IPS DF 4.7 (cell line): Measurements from ENCODE around the gene RARA.
"Not testable (repeated sequence)": the region's sequence is repeated elsewhere in the genome, so short reads cannot be mapped to it uniquely, and the experiment has no call there.

Source experiments
- DNase-seq: peaks from one replicate; pipeline ENCODE4 v3.0.0-alpha.2; 2013; ENCODE audit warnings: low spot score; ENCODE audit errors: extremely low read depth

RARA gene

GRCh38 chr17:40374821-40375498, 66.0 kb downstream of the RARA start:
- no peak for DNase-seq

GRCh38 chr17:40375786-40376185, 66.8 kb downstream of the RARA start:
- not testable (repeated sequence) for DNase-seq

GRCh38 chr17:40376541-40376940, 67.6 kb downstream of the RARA start:
- DNase-seq: not testable (repeated sequence)

- DNase-seq: no peak
These were observed 68.9 kb downstream of the RARA start for GRCh38 chr17:40377832-40378231.

GRCh38 chr17:40378966-40379365, 70.0 kb downstream of the RARA start:
- no peak for DNase-seq

- DNase-seq: no peak
These were observed 73.3 kb downstream of the RARA start for GRCh38 chr17:40382251-40382650.

GRCh38 chr17:40386555-40386954, 77.6 kb downstream of the RARA start:
- not testable (repeated sequence) for DNase-seq

GRCh38 chr17:40399185-40399584, 90.2 kb downstream of the RARA start:
- no peak for DNase-seq

GRCh38 chr17:40402668-40403067, 93.7 kb downstream of the RARA start:
- no peak for DNase-seq

GRCh38 chr17:40404003-40404402, 95.0 kb downstream of the RARA start:
- DNase-seq: no peak
